Lower lobe of right lung (tissue), 2 donors: Measurements from ENCODE around the gene CYTH4. TPM values are rescaled to one million over a fixed set of nuclear protein-coding genes. Genes with fewer than 3 reads are reported as not detected.

ENCODE experiments used
- ATAC-seq, 2 donors: fragments of 200-7000 bp; cut with Tn5 transposase; one replicate each; pipeline ENCODE4 v1.9.1; 2020 to 2022; ENCODE audit warnings: mild to moderate bottlenecking in 2 of 2, moderate library complexity in 2 of 2
- DNase-seq: peaks from one replicate; pipeline ENCODE4 v3.0.0-alpha.2; 2020
- H3K27ac ChIP-seq: fragments of 200-600 bp; one replicate; pipeline ENCODE4 v1.8.0; 2022
- H3K27me3 ChIP-seq: fragments of 200-600 bp; one replicate; pipeline ENCODE4 v1.8.0; 2022; ENCODE audit warnings: low read depth
- H3K36me3 ChIP-seq: fragments of 200-600 bp; one replicate; pipeline ENCODE4 v1.8.0; 2022; ENCODE audit warnings: mild to moderate bottlenecking
- H3K4me1 ChIP-seq: fragments of 200-600 bp; one replicate; pipeline ENCODE4 v1.8.0; 2022
- H3K4me3 ChIP-seq: fragments of 200-600 bp; one replicate; pipeline ENCODE4 v1.8.0; 2022; ENCODE audit warnings: mild to moderate bottlenecking
- H3K9me3 ChIP-seq: fragments of 200-600 bp; one replicate; pipeline ENCODE4 v1.8.0; 2022
- intact Hi-C: fragments of 100-400 bp; cut with DNase I; formaldehyde crosslinking; loops from one replicate; pipeline ENCODE4 v1.11.0; 2022
- total RNA-seq: library from RNA; stranded (reverse); fragmentation: NEBNext Ultra II Directional; extraction: Animal tissue kit (Norgen Biotek cat#: 25700); gene quantifications from one replicate; pipeline ENCODE4 v1.2.1, GENCODE V29; 2021
- TF ChIP-seq, protein P1 (sequence below): fragments of 200-600 bp; IDR thresholded peaks from one replicate; pipeline ENCODE4 v1.8.0; 2022; ENCODE audit warnings: antibody characterized with exemption, mild to moderate bottlenecking
- donor health status: DM: no; HTN: yes; CAD: no; lungs with severe emphysema.

The CYTH4 gene
- total RNA-seq, 1 donor from 2014 or later = 45.4 TPM

- no peaks in the 10 kb centered on the region for H3K36me3 ChIP-seq
- intact Hi-C loops = no loop called here
- ATAC-seq (no peak), DNase-seq (no peak)
- H3K4me1 ChIP-seq = no peaks in the 10 kb centered on the region
- no peak overlapping the region for H3K27ac ChIP-seq
- peaks cover 84% of the 10 kb centered on the region for H3K27me3 ChIP-seq
- TF ChIP-seq, protein P1, sequence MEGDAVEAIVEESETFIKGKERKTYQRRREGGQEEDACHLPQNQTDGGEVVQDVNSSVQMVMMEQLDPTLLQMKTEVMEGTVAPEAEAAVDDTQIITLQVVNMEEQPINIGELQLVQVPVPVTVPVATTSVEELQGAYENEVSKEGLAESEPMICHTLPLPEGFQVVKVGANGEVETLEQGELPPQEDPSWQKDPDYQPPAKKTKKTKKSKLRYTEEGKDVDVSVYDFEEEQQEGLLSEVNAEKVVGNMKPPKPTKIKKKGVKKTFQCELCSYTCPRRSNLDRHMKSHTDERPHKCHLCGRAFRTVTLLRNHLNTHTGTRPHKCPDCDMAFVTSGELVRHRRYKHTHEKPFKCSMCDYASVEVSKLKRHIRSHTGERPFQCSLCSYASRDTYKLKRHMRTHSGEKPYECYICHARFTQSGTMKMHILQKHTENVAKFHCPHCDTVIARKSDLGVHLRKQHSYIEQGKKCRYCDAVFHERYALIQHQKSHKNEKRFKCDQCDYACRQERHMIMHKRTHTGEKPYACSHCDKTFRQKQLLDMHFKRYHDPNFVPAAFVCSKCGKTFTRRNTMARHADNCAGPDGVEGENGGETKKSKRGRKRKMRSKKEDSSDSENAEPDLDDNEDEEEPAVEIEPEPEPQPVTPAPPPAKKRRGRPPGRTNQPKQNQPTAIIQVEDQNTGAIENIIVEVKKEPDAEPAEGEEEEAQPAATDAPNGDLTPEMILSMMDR = no peak
- no peak overlapping the region for H3K4me3 ChIP-seq
- H3K9me3 ChIP-seq = no peaks in the 10 kb centered on the region
Measured at GRCh38 chr22:37331856-37332536, 49.7 kb downstream of the CYTH4 start.

GRCh38 chr22:37333724-37334460, 51.6 kb downstream of the CYTH4 start:
- no peak overlapping the region for H3K4me3 ChIP-seq
- no peaks in the 10 kb centered on the region for H3K4me1 ChIP-seq
- no peaks in the 10 kb centered on the region for H3K36me3 ChIP-seq
- H3K27me3 ChIP-seq = peaks cover 77% of the 10 kb centered on the region
- TF ChIP-seq, protein P1 = no peak
- no peaks in the 10 kb centered on the region for H3K9me3 ChIP-seq
- no peak for ATAC-seq
- no peak overlapping the region for H3K27ac ChIP-seq
- intact Hi-C loops = no loop called here
- DNase-seq = no peak

DNA sequence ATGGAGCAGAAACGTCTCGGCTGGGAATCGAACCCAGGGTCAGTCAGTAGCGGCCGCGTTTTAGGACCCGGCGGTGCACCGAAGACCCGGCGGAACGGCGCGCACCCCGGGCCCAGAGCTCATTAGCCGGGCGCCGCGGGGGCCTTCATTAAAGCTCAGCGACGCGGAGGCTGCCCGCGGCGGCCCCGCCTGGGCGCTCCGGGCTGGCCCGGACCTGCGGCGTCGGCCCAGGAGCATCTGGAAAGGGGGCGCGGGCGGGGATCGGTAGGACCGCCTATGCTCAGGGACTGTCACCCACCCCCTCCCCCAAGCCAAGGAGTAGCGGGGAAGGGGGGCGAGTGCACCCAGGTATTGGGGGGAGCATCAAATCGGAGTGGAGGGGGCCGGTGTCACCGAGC, 52.2 kb downstream of the CYTH4 start:
- no peak overlapping the region for H3K27ac ChIP-seq
- no peaks in the 10 kb centered on the region for H3K4me1 ChIP-seq
- TF ChIP-seq, protein P1 = no peak
- peaks cover 73% of the 10 kb centered on the region for H3K27me3 ChIP-seq
- DNase-seq (no peak), ATAC-seq (no peak)
- H3K4me3 ChIP-seq = no peak overlapping the region
- no peaks in the 10 kb centered on the region for H3K36me3 ChIP-seq
- intact Hi-C loops = no loop called here
- H3K9me3 ChIP-seq = no peaks in the 10 kb centered on the region

DNA sequence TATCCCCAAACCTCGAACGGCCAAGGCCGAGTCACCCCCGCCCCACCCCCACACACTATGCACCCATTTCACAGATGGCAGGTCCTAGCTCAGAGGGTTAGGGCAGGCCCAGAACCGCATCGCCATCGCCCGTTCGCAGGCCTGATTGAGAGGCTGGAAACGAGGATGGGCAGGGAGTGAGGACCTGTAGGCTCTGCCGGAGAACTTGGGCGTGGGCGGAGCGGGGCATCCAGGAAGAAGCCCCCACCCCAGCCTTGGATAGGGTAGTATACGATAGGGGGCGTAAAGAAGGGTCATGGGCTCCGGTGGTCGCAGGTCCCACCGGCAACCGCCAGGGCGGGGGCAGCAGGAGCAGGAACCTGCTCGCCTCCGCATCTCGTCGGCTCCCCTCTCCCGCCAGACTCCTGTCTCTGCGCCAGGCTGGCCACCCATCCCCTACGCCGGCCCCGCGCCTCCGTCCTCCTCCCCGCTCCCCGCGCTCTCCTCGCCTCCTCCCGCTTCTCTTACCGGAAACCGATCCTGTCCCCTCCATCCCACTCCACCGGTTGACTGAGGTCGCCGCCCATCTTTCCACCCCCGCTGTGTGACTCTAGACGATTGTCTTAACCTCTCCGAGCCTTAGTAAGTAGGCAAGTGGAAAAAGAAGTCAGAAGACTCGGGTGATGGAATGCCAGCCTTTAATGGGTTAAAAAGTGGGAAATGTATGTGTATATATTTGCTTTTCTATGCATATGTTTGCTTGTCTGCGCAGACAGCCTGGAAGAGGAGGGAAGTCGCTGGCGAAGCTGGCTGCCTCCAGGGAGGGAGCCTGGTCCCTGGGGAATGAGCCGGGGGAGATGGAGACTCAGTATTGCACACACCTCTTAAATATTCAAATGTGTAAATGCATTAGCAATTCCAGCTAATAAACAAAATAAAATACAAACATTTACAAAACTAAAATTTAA, 52.8 kb downstream of the CYTH4 start:
- no peaks in the 10 kb centered on the region for H3K4me1 ChIP-seq
- no peaks in the 10 kb centered on the region for H3K9me3 ChIP-seq
- H3K4me3 ChIP-seq = no peak overlapping the region
- ATAC-seq = no peak
- DNase-seq = no peak
- H3K27ac ChIP-seq = no peak overlapping the region
- intact Hi-C loops = no loop called here
- no peaks in the 10 kb centered on the region for H3K36me3 ChIP-seq
- peaks cover 69% of the 10 kb centered on the region for H3K27me3 ChIP-seq
- TF ChIP-seq, protein P1 = no peak

DNA sequence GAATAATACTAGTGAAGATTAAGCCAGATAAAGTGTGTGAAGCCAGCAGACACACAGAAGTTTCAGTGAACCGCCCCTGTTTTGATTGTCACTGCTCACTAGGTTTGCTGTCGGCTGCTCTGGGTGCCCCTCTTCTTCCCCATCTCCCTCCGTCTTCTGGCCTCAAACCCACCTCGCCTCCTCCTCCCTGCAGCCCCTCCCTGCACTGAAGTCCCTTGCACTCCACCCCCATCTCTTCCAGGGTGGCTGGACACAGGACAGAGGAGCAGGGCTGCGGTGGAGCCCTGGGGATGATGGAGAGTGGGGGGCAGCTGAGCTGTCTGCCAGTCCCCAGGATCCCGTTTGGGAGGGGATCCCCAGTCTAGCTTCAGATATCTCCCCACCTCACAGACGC, 53.5 kb downstream of the CYTH4 start:
- no peaks in the 10 kb centered on the region for H3K9me3 ChIP-seq
- TF ChIP-seq, protein P1 = no peak
- H3K36me3 ChIP-seq = no peaks in the 10 kb centered on the region
- no peaks in the 10 kb centered on the region for H3K4me1 ChIP-seq
- DNase-seq = no peak
- ATAC-seq = no peak
- intact Hi-C loops = no loop called here
- H3K4me3 ChIP-seq = no peak overlapping the region
- H3K27me3 ChIP-seq = peaks cover 62% of the 10 kb centered on the region
- no peak overlapping the region for H3K27ac ChIP-seq
